ENCODE measurements around the gene C4B.
"Not testable (repeated sequence)": the region's sequence is repeated elsewhere in the genome, so short reads cannot be mapped to it uniquely, and the experiment has no call there.

GRCh38 chr6:31980195-31980876 is 34.3 kb upstream of the C4B start:
- not testable (repeated sequence) for TF ChIP-seq POLR2A (IDR thresholded peaks at IDR 0.05; ENCODE audit: low read depth, low read length); TAF1 (IDR thresholded peaks at IDR 0.05; ENCODE audit: low read depth, low read length); POLR2AphosphoS5 (IDR thresholded peaks at IDR 0.05; ENCODE audit: low read depth, low read length); SPI1 (IDR thresholded peaks at IDR 0.05; ENCODE audit: low read depth, low read length); POU2F2 (IDR thresholded peaks at IDR 0.05; ENCODE audit: low read depth, low read length); PAX5 (IDR thresholded peaks at IDR 0.05; ENCODE audit: insufficient read depth, low read length, severe bottlenecking)
